Measurements from ENCODE around the gene DPF3. TPM values are rescaled to one million over a fixed set of nuclear protein-coding genes. Genes with fewer than 3 reads are reported as not detected.

Gene DPF3
- total and polyA plus RNA-seq, 2 experiments from 2014 or later = 6.8 to 7.9 TPM

DNA sequence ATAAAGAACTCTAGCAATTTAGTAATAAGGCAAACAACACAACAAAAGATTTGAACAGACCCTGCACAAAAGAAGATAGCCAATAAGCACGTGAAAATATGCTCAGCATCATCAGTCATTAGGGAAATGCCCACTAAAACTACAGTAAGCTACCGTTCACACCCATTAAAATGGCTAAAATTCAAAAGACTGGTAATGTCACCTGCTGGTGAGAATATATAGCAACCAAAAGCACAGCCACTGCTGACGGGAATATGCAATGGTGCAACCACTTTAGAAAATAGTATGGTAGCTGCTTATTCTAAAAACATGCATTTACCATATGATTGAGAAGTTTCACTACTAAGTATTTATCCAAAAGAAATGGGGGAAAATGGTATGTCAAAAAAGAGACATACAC, 74.9 kb downstream of the DPF3 start:
- Histone ChIP-seq H3F3A (ENCODE audit: insufficient read depth) (0 out of 2 replicates have a peak, but pooled peaks cover 8% of the 10 kb centered on the region), H3K36me3 (ENCODE audit: low read depth) (no peaks in the 10 kb centered on the region), H3K9me3 (ENCODE audit: low read depth) (no peaks in the 10 kb centered on the region), H3K27me3 (replicated peaks; ENCODE audit: insufficient read depth) (no peaks in the 10 kb centered on the region), H2AFZ (no peak overlapping the region), H3K9ac (no peak overlapping the region), H3K4me3 (no peak overlapping the region), H3K4me2 (ENCODE audit: unreplicated experiment) (no peak overlapping the region), H3K79me2 (ENCODE audit: insufficient read depth) (peaks cover 100% of the 10 kb centered on the region), H3K9me2 (ENCODE audit: insufficient read depth) (no peaks in the 10 kb centered on the region), H4K20me1 (ENCODE audit: insufficient read depth) (no peaks in the 10 kb centered on the region), H3K4me1 (ENCODE audit: insufficient read depth) (peaks cover 6% of the 10 kb centered on the region), H3K27ac (no peak overlapping the region)
- TF ChIP-seq EZH2phosphoT487 (IDR thresholded peaks at IDR 0.05; ENCODE audit: insufficient read depth, low read depth) (no peak), EZH2 (IDR thresholded peaks at IDR 0.05; ENCODE audit: insufficient read depth, poor library complexity, severe bottlenecking) (no peak)
- DNase-seq = no peak
- WGBS, 2 experiments (ENCODE audit: low coverage in 1 of 2, low lambda C conversion rate in 2 of 2, missing lambda C conversion rate in 2 of 2) = 76 to 78% methylated on average over 3 of the region's 3 CpGs
- in situ Hi-C loops (cut with MboI) = no loop called here

GRCh38 chr14:72816287-72816686, 77.6 kb downstream of the DPF3 start:
- H4K20me1 ChIP-seq (ENCODE audit: insufficient read depth) = no peaks in the 10 kb centered on the region
- no peak for DNase-seq
- H3K4me3 ChIP-seq = no peak overlapping the region
- H3K27me3 ChIP-seq (replicated peaks; ENCODE audit: insufficient read depth) = no peaks in the 10 kb centered on the region
- H3K36me3 ChIP-seq (ENCODE audit: low read depth) = no peaks in the 10 kb centered on the region
- H3K4me2 ChIP-seq (ENCODE audit: unreplicated experiment) = no peak overlapping the region
- in situ Hi-C loops (cut with MboI) = no loop called here
- H2AFZ ChIP-seq = no peak overlapping the region
- no peaks in the 10 kb centered on the region for H3K9me3 ChIP-seq (ENCODE audit: low read depth)
- TF ChIP-seq EZH2phosphoT487 (IDR thresholded peaks at IDR 0.05; ENCODE audit: insufficient read depth, low read depth) = no peak
- TF ChIP-seq EZH2 (IDR thresholded peaks at IDR 0.05; ENCODE audit: insufficient read depth, poor library complexity, severe bottlenecking) = no peak
- no peaks in the 10 kb centered on the region for H3K4me1 ChIP-seq (ENCODE audit: insufficient read depth)
- H3K9ac ChIP-seq = no peak overlapping the region
- 0 out of 2 replicates have a peak, but pooled peaks cover 3% of the 10 kb centered on the region for H3F3A ChIP-seq (ENCODE audit: insufficient read depth)
- H3K9me2 ChIP-seq (ENCODE audit: insufficient read depth) = no peaks in the 10 kb centered on the region
- peaks cover 100% of the 10 kb centered on the region for H3K79me2 ChIP-seq (ENCODE audit: insufficient read depth)
- H3K27ac ChIP-seq = no peak overlapping the region
- WGBS, 2 experiments (ENCODE audit: low coverage in 1 of 2, low lambda C conversion rate in 2 of 2, missing lambda C conversion rate in 2 of 2) = 85 to 87% methylated on average over 2 of the region's 2 CpGs

DNA sequence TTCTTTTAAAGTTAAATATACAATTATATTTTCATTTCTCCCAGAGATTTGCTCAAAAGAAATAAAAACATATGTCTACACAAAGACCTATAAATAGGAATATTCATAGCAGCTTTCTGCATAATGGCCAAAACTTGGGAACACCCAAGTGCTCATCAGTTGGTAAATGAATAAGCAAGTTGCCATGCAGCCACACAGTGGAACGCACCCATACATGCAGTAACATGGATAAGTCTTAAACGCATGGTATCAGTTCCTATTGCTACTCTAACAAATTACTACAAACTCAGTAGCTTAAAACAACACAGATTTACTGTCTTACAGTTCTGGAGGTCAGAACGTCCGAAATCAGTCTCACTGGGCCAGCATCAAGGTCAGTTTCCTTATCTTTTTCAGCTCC, 78.5 kb downstream of the DPF3 start:
- Histone ChIP-seq H3K4me1 (ENCODE audit: insufficient read depth) (0 out of 2 replicates have a peak, but pooled peaks cover 4% of the 10 kb centered on the region), H3K27me3 (replicated peaks; ENCODE audit: insufficient read depth) (no peaks in the 10 kb centered on the region), H3K4me2 (ENCODE audit: unreplicated experiment) (no peak overlapping the region), H3K27ac (no peak overlapping the region), H3F3A (ENCODE audit: insufficient read depth) (0 out of 2 replicates have a peak, but pooled peaks cover 3% of the 10 kb centered on the region), H3K36me3 (ENCODE audit: low read depth) (no peaks in the 10 kb centered on the region), H3K4me3 (no peak overlapping the region), H3K9ac (no peak overlapping the region), H3K9me2 (ENCODE audit: insufficient read depth) (no peaks in the 10 kb centered on the region), H2AFZ (no peak overlapping the region), H4K20me1 (ENCODE audit: insufficient read depth) (no peaks in the 10 kb centered on the region), H3K79me2 (ENCODE audit: insufficient read depth) (peaks cover 100% of the 10 kb centered on the region), H3K9me3 (ENCODE audit: low read depth) (no peaks in the 10 kb centered on the region)
- DNase-seq = no peak
- in situ Hi-C loops (cut with MboI) = no loop called here
- WGBS, 2 experiments (ENCODE audit: low coverage in 1 of 2, low lambda C conversion rate in 2 of 2, missing lambda C conversion rate in 2 of 2) = 56 to 63% methylated on average over 4 of the region's 4 CpGs
- TF ChIP-seq EZH2 (IDR thresholded peaks at IDR 0.05; ENCODE audit: insufficient read depth, poor library complexity, severe bottlenecking) (no peak), EZH2phosphoT487 (IDR thresholded peaks at IDR 0.05; ENCODE audit: insufficient read depth, low read depth) (no peak)

- in situ Hi-C loops (cut with MboI) = no loop called here
- no peaks in the 10 kb centered on the region for H3K36me3 ChIP-seq (ENCODE audit: low read depth)
- no peak overlapping the region for H3K27ac ChIP-seq
- H3K9me3 ChIP-seq (ENCODE audit: low read depth) = no peaks in the 10 kb centered on the region
- TF ChIP-seq EZH2 (IDR thresholded peaks at IDR 0.05; ENCODE audit: insufficient read depth, poor library complexity, severe bottlenecking) (no peak), EZH2phosphoT487 (IDR thresholded peaks at IDR 0.05; ENCODE audit: insufficient read depth, low read depth) (no peak)
- H3K79me2 ChIP-seq (ENCODE audit: insufficient read depth) = peaks cover 98% of the 10 kb centered on the region
- H3K4me1 ChIP-seq (ENCODE audit: insufficient read depth) = peaks cover 15% of the 10 kb centered on the region; the same call in 1 of the 2 replicates
- H3K27me3 ChIP-seq (replicated peaks; ENCODE audit: insufficient read depth) = no peaks in the 10 kb centered on the region
- no peak overlapping the region for H2AFZ ChIP-seq
- 63 to 64% methylated on average over 17 of the region's 17 CpGs for WGBS, 2 experiments (ENCODE audit: low coverage in 1 of 2, low lambda C conversion rate in 2 of 2, missing lambda C conversion rate in 2 of 2)
- H3F3A ChIP-seq (ENCODE audit: insufficient read depth) = 0 out of 2 replicates have a peak, but pooled peaks cover 3% of the 10 kb centered on the region
- no peaks in the 10 kb centered on the region for H3K9me2 ChIP-seq (ENCODE audit: insufficient read depth)
- no peak overlapping the region for H3K9ac ChIP-seq
- H3K4me2 ChIP-seq (ENCODE audit: unreplicated experiment) = no peak overlapping the region
- H4K20me1 ChIP-seq (ENCODE audit: insufficient read depth) = no peaks in the 10 kb centered on the region
- no peak overlapping the region for H3K4me3 ChIP-seq
- DNase-seq = no peak
Measured at GRCh38 chr14:72812292-72812851, 81.5 kb downstream of the DPF3 start.

Data from GM23248 (cell line).